IMR-90 (cell line): Measurements from ENCODE around the gene TEPSIN. TPM values are rescaled to one million over a fixed set of nuclear protein-coding genes. Genes with fewer than 3 reads are reported as not detected.
A peak's percentile ranks its signal among the peaks of the same experiment; 100 is the strongest.

ENCODE experiments used
- ATAC-seq: fragments of 200-7000 bp; cut with Tn5 transposase; 2 replicates; pipeline ENCODE4 v1.9.1; 2020; ENCODE audit warnings: low read depth, mild to moderate bottlenecking, moderate library complexity
- BruUV-seq: library from RNA; stranded (reverse); fragments of 400-500 nt; replicated peaks from 2 replicates; lab custom pipeline; 2021; lab: Mats Ljungman, UMichigan
- CTCF ChIA-PET: fragments of 300-600 bp; formaldehyde crosslinking; extraction: SDS; loops from one replicate; lab custom pipeline; 2021; ENCODE audit warnings: antibody characterized with exemption; lab: Yijun Ruan, JAX
- POLR2A ChIA-PET: fragments of 300-600 bp; sonication (Branson Sonifier 250); formaldehyde crosslinking; loops from one replicate; lab custom pipeline; 2022; ENCODE audit warnings: antibody characterized with exemption; ENCODE audit not compliant: unreplicated experiment; lab: Charles Lee
- DNase-seq: peaks from one replicate; pipeline ENCODE4 v3.0.0; 2013
- H2AFZ ChIP-seq: replicated peaks from 2 replicates; pipeline ENCODE3; 2013; ENCODE audit warnings: low read length, mild to moderate bottlenecking; ENCODE audit not compliant: poor library complexity
- H2AK5ac ChIP-seq: 2 replicates; pipeline ENCODE4 v1.6.1; 2013; ENCODE audit warnings: low read depth, low read length, inconsistent platforms
- H2AK9ac ChIP-seq: replicated peaks from 2 replicates; pipeline ENCODE3; 2013; ENCODE audit warnings: mild to moderate bottlenecking, low read depth, low read length, moderate library complexity; ENCODE audit not compliant: poor library complexity
- H2BK120ac ChIP-seq: 2 replicates; pipeline ENCODE4 v1.6.1; 2013; ENCODE audit warnings: low read depth, low read length, inconsistent platforms
- H2BK15ac ChIP-seq: 3 replicates; pipeline ENCODE4 v1.6.1; 2013; ENCODE audit warnings: low read depth, low read length, inconsistent platforms
- H2BK20ac ChIP-seq: 2 replicates; pipeline ENCODE4 v1.6.1; 2013; ENCODE audit warnings: low read depth, mild to moderate bottlenecking, inconsistent platforms, low read length, moderate library complexity
- H2BK5ac ChIP-seq: 2 replicates; pipeline ENCODE4 v1.6.1; 2013; ENCODE audit warnings: mild to moderate bottlenecking, low read depth, low read length, inconsistent platforms; ENCODE audit not compliant: poor library complexity, severe bottlenecking
- H3K14ac ChIP-seq: replicated peaks from 2 replicates; pipeline ENCODE4 v1.6.1; 2013; ENCODE audit warnings: low read depth, low read length, inconsistent platforms
- H3K18ac ChIP-seq: 2 replicates; pipeline ENCODE4 v1.6.1; 2013; ENCODE audit warnings: low read depth, low read length, control low read depth
- H3K23ac ChIP-seq: 2 replicates; pipeline ENCODE4 v1.6.1; 2013; ENCODE audit warnings: low read depth, low read length, inconsistent platforms
- H3K27ac ChIP-seq: 2 replicates; pipeline ENCODE4 v1.5.1; 2013; ENCODE audit warnings: mild to moderate bottlenecking, control low read depth, low read length; ENCODE audit not compliant: insufficient read depth
- H3K27me3 ChIP-seq: 2 replicates; pipeline ENCODE4 v1.6.1; 2013; ENCODE audit warnings: low read length; ENCODE audit not compliant: control insufficient read depth, insufficient read depth
- H3K36me3 ChIP-seq: 2 replicates; pipeline ENCODE4 v1.6.1; 2013; ENCODE audit warnings: low read length, mixed read lengths; ENCODE audit not compliant: control insufficient read depth, insufficient read depth
- H3K4ac ChIP-seq: 2 replicates; pipeline ENCODE4 v1.6.1; 2013; ENCODE audit warnings: low read depth, low read length, inconsistent platforms
- H3K4me1 ChIP-seq: 2 replicates; pipeline ENCODE4 v1.6.1; 2013; ENCODE audit warnings: low read length, mixed read lengths; ENCODE audit not compliant: control insufficient read depth, insufficient read depth
- H3K4me2 ChIP-seq: 2 replicates; pipeline ENCODE4 v1.6.1; 2013; ENCODE audit warnings: low read depth, mild to moderate bottlenecking, control low read depth, low read length, moderate library complexity
- H3K4me3 ChIP-seq: 2 replicates; pipeline ENCODE4 v1.5.1; 2013; ENCODE audit warnings: low read depth, mild to moderate bottlenecking, control low read depth, low read length, moderate library complexity; ENCODE audit not compliant: insufficient read depth
- H3K56ac ChIP-seq: 2 replicates; pipeline ENCODE4 v1.6.1; 2013; ENCODE audit warnings: low read length, inconsistent platforms; ENCODE audit not compliant: insufficient read depth; ENCODE audit errors: extremely low read depth
- H3K79me1 ChIP-seq, 2 experiments: 2 replicates each; pipeline ENCODE4 v1.6.1; 2013; ENCODE audit warnings: low read length in 2 of 2, inconsistent platforms in 1 of 2, low read depth in 1 of 2
- H3K9ac ChIP-seq: 2 replicates; pipeline ENCODE4 v1.6.1; 2013; ENCODE audit warnings: low read depth, low read length, control low read depth
- H3K9me1 ChIP-seq: 2 replicates; pipeline ENCODE4 v1.6.1; 2013; ENCODE audit warnings: low read length, inconsistent platforms; ENCODE audit not compliant: insufficient read depth
- H3K9me3 ChIP-seq: 2 replicates; pipeline ENCODE4 v1.6.1; 2013; ENCODE audit warnings: low read length; ENCODE audit not compliant: control insufficient read depth, insufficient read depth
- H4K20me1 ChIP-seq: 2 replicates; pipeline ENCODE4 v1.6.1; 2013; ENCODE audit warnings: low read length, inconsistent platforms; ENCODE audit not compliant: insufficient read depth
- H4K5ac ChIP-seq: 2 replicates; pipeline ENCODE4 v1.6.1; 2013; ENCODE audit warnings: mild to moderate bottlenecking, low read depth, low read length, control low read depth
- H4K8ac ChIP-seq, 2 experiments: 2 replicates each; pipeline ENCODE4 v1.6.1; 2013; ENCODE audit warnings: low read depth in 2 of 2, low read length in 2 of 2, control low read depth in 1 of 2, inconsistent platforms in 1 of 2
- H4K91ac ChIP-seq: 2 replicates; pipeline ENCODE4 v1.6.1; 2013; ENCODE audit warnings: low read depth, low read length, inconsistent platforms; ENCODE audit not compliant: insufficient read depth
- CHD1 ChIP-seq: IDR thresholded peaks from 2 replicates; pipeline ENCODE4 v1.6.1; 2012; ENCODE audit warnings: low read depth, low read length, improper control_type of control experiment
- MAFK ChIP-seq: IDR thresholded peaks from 2 replicates; pipeline ENCODE4 v1.6.1; 2012; ENCODE audit warnings: low read depth, low read length, improper control_type of control experiment
- MXI1 ChIP-seq: IDR thresholded peaks from 2 replicates; pipeline ENCODE4 v1.6.1; 2012; ENCODE audit warnings: low read depth, mild to moderate bottlenecking, low read length, moderate library complexity, borderline replicate concordance
- NFE2L2 ChIP-seq: fragments of 150-350 bp; IDR thresholded peaks from 2 replicates; pipeline ENCODE4 v1.6.1; 2016; ENCODE audit warnings: low read depth, mild to moderate bottlenecking, low read length
- WGBS, 2 experiments: methylation state at CpG; one replicate each; pipeline versions ENCODE4 v1.1.5 to v1.1.7; 2013; ENCODE audit warnings: missing lambda C conversion rate in 2 of 2; ENCODE audit not compliant: insufficient read length in 1 of 2; ENCODE audit errors: extremely low coverage in 2 of 2; 5-methylcytosine and 5-hydroxymethylcytosine counted together
- dilution Hi-C: fragments of 300-500 bp; cut with HindIII; formaldehyde crosslinking; loops from one replicate; pipeline ENCODE4 v1.14.3; 2018; ENCODE audit warnings: low sequenced_read_pairs; ENCODE audit not compliant: unreplicated experiment
- in situ Hi-C: fragments of 300-500 bp; cut with MboI; formaldehyde crosslinking; loops from 3 replicates; pipeline ENCODE4 v1.14.3; 2019; ENCODE audit warnings: low sequenced_read_pairs, inconsistent platforms, mixed read lengths
- intact Hi-C: fragments of 100-400 bp; cut with micrococcal nuclease; formaldehyde crosslinking; loops from 2 replicates; pipeline ENCODE4 v1.10.0; 2022
- polyA plus RNA-seq, 3 experiments: library from polyadenylated mRNA; depleted of rRNA; stranded (reverse); fragments of >200 nt; gene quantifications; 2 replicates each; pipeline ENCODE4 v1.2.3, GENCODE V29; 2012; ENCODE audit warnings: low replicate concordance in 1 of 3
- total RNA-seq: library from RNA; depleted of rRNA; stranded (reverse); fragments of >200 nt; gene quantifications from 2 replicates; pipeline ENCODE4 v1.2.3, GENCODE V29; 2012
- TF ChIP-seq, protein P1 (sequence below): fragments of 150-350 bp; IDR thresholded peaks from 2 replicates; pipeline ENCODE4 v1.6.1; 2017; ENCODE audit warnings: mild to moderate bottlenecking, antibody characterized with exemption, low read length, low read depth

Gene TEPSIN
- total and polyA plus RNA-seq, 2 of the 4 experiments (the other 2 are of a cell fraction), result 3.2 to 28.1 TPM

GRCh38 chr17:81285894-81286293, 47.0 kb upstream of the TEPSIN start:
- H3K9me3 ChIP-seq, result no peaks in the 10 kb centered on the region
- no peak overlapping the region for H3K14ac ChIP-seq
- 80% methylated on average over 4 of the region's 12 CpGs; no CpG with 5 or more reads in 1 of the 2 experiments for WGBS, 2 experiments
- H4K5ac ChIP-seq, result no peak overlapping the region
- no peak overlapping the region for H2BK20ac ChIP-seq
- H2AFZ ChIP-seq, result peak overlapping the region; percentile 41
- no peak overlapping the region for H3K27ac ChIP-seq
- no peak overlapping the region for H2BK15ac ChIP-seq
- H2BK5ac ChIP-seq, result no peak overlapping the region
- H3K79me1 ChIP-seq, result peaks cover 10 to 66% of the 10 kb centered on the region in 2 experiments
- no peak overlapping the region for H3K4me3 ChIP-seq
- H3K4me1 ChIP-seq, result peaks cover 3% of the 10 kb centered on the region; the same call in 1 of the 2 replicates
- H3K56ac ChIP-seq, result no peak overlapping the region
- no peak overlapping the region for H2BK120ac ChIP-seq
- peaks cover 42% of the 10 kb centered on the region for H3K36me3 ChIP-seq
- H4K8ac ChIP-seq, result peak overlapping the region in 1 of 2 experiments; percentile 33; a peak in 1 of 4 replicates
- H3K9ac ChIP-seq, result no peak overlapping the region
- TF ChIP-seq MXI1 (no peak), CHD1 (no peak), MAFK (no peak), NFE2L2 (no peak)
- TF ChIP-seq, protein P1, sequence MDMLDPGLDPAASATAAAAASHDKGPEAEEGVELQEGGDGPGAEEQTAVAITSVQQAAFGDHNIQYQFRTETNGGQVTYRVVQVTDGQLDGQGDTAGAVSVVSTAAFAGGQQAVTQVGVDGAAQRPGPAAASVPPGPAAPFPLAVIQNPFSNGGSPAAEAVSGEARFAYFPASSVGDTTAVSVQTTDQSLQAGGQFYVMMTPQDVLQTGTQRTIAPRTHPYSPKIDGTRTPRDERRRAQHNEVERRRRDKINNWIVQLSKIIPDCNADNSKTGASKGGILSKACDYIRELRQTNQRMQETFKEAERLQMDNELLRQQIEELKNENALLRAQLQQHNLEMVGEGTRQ, result no peak
- peaks cover 20% of the 10 kb centered on the region for H4K20me1 ChIP-seq
- BruUV-seq, result no TSS peak
- no peaks in the 10 kb centered on the region for H3K27me3 ChIP-seq
- dilution Hi-C loops, result no loop called here
- DNase-seq, result no peak
- in situ Hi-C loops, result no loop called here
- no peak overlapping the region for H3K18ac ChIP-seq
- intact Hi-C loops, result no loop called here
- POLR2A ChIA-PET, result no interaction called here
- no peaks in the 10 kb centered on the region; the same call in 1 of the 2 replicates for H3K9me1 ChIP-seq
- no peak overlapping the region for H3K4me2 ChIP-seq
- ATAC-seq, result no peak
- peak overlapping the region; percentile 12; the same call in 1 of the 2 replicates for H4K91ac ChIP-seq
- H2AK5ac ChIP-seq, result no peak overlapping the region; the same call in none of the 2 replicates
- H2AK9ac ChIP-seq, result peak overlapping the region; percentile 76
- CTCF ChIA-PET, result interaction anchor here (0.7 kb wide), 1 partner anchor 9 kb away, joined by 3 read pairs; the partner anchor contains the start of gene SLC38A10
- no peak overlapping the region for H3K4ac ChIP-seq
- no peak overlapping the region; the same call in 1 of the 2 replicates for H3K23ac ChIP-seq
